ENCODE measurements around the gene ORMDL1.
A peak's percentile ranks its signal among the peaks of the same experiment; 100 is the strongest.

The ORMDL1 gene

GRCh38 chr2:189783927-189784867 is at the start of gene ORMDL1, which contains the start of gene PMS1:
Gene ORMDL1, minus strand, starts transcription at chr2:189784339. Its CDS starts 1,744 bp downstream, at chr2:189782595.
Gene PMS1, plus strand, starts transcription at chr2:189784450. Its CDS starts 7,360 bp downstream, at chr2:189791810.
- DNase-seq: peak; percentile 97

- DNase-seq: no peak
These were observed 46.4 kb upstream of the ORMDL1 start for GRCh38 chr2:189830510-189830909.

- DNase-seq: no peak
These were observed 45.1 kb upstream of the ORMDL1 start for GRCh38 chr2:189829102-189829833.

- no peak for DNase-seq
These were observed 41.9 kb upstream of the ORMDL1 start for GRCh38 chr2:189826039-189826438.

- DNase-seq: no peak
These were observed 40.7 kb upstream of the ORMDL1 start for GRCh38 chr2:189824694-189825396.

- DNase-seq: no peak
These were observed 38.0 kb upstream of the ORMDL1 start for GRCh38 chr2:189821953-189822748.

- no peak for DNase-seq
These were observed 35.2 kb upstream of the ORMDL1 start for GRCh38 chr2:189819297-189819704.

- no peak for DNase-seq
These were observed 34.3 kb upstream of the ORMDL1 start for GRCh38 chr2:189818249-189819038.

- DNase-seq: no peak
These were observed 19.3 kb upstream of the ORMDL1 start for GRCh38 chr2:189803431-189803830.

- DNase-seq: no peak
These were observed 18.3 kb upstream of the ORMDL1 start for GRCh38 chr2:189802396-189802912.

- DNase-seq: no peak
These were observed 15.4 kb upstream of the ORMDL1 start for GRCh38 chr2:189799531-189799930.

- DNase-seq: no peak
These were observed 14.8 kb upstream of the ORMDL1 start for GRCh38 chr2:189799030-189799331.

- DNase-seq: no peak
These were observed 14.3 kb upstream of the ORMDL1 start for GRCh38 chr2:189798312-189799029.

- no peak for DNase-seq
These were observed 13.8 kb upstream of the ORMDL1 start for GRCh38 chr2:189797902-189798301.

- DNase-seq: no peak
These were observed 10.2 kb upstream of the ORMDL1 start for GRCh38 chr2:189794310-189794709.

GRCh38 chr2:189791338-189792042 is 7.4 kb upstream of the ORMDL1 start:
- DNase-seq: no peak

- no peak for DNase-seq
These were observed 650 bp downstream of the ORMDL1 start for GRCh38 chr2:189783451-189783926.

GRCh38 chr2:189782221-189782671 is 1.9 kb downstream of the ORMDL1 start:
- DNase-seq: no peak

- DNase-seq: no peak
These were observed 11.9 kb downstream of the ORMDL1 start for GRCh38 chr2:189772212-189772611.
